Spleen (tissue), 7 donors: ENCODE data around the gene CHRNA3.

Experiments used
- POLR2A ChIP-seq, 3 donors: fragments of 450-650 bp; IDR thresholded peaks; one replicate each; pipeline ENCODE4 v1.5.1; 2017; ENCODE audit warnings: antibody characterized with exemption in 3 of 3, mild to moderate bottlenecking in 1 of 3
- POLR2AphosphoS5 ChIP-seq, 3 donors: sonication (generic); formaldehyde crosslinking; IDR thresholded peaks; one replicate each; pipeline ENCODE4 v1.5.1; 2017; ENCODE audit warnings: antibody characterized with exemption in 3 of 3
- TF ChIP-seq, protein P1 (sequence below), 11 experiments: fragments of 200-600 bp in 7 of 11; fragments of 450-650 bp in 4 of 11; sonication (generic) in 4 of 11; IDR thresholded peaks in 8 of 11; conservative IDR thresholded peaks in 3 of 11; 1 replicate in 7 of 11; 2 replicates in 4 of 11; pipeline versions ENCODE4 v1.4.0 to v1.8.0; 2016 to 2021; ENCODE audit warnings: antibody characterized with exemption in 11 of 11, inconsistent platforms in 4 of 11, mild to moderate bottlenecking in 1 of 11
- donor health status: DM: no; HTN: no; CAD: no; lungs with moderate emphysema.
- donor health status: DM: no; HTN: no; CAD: no.
- donor health status: DM: no; HTN: no; CAD: no.

DNA sequence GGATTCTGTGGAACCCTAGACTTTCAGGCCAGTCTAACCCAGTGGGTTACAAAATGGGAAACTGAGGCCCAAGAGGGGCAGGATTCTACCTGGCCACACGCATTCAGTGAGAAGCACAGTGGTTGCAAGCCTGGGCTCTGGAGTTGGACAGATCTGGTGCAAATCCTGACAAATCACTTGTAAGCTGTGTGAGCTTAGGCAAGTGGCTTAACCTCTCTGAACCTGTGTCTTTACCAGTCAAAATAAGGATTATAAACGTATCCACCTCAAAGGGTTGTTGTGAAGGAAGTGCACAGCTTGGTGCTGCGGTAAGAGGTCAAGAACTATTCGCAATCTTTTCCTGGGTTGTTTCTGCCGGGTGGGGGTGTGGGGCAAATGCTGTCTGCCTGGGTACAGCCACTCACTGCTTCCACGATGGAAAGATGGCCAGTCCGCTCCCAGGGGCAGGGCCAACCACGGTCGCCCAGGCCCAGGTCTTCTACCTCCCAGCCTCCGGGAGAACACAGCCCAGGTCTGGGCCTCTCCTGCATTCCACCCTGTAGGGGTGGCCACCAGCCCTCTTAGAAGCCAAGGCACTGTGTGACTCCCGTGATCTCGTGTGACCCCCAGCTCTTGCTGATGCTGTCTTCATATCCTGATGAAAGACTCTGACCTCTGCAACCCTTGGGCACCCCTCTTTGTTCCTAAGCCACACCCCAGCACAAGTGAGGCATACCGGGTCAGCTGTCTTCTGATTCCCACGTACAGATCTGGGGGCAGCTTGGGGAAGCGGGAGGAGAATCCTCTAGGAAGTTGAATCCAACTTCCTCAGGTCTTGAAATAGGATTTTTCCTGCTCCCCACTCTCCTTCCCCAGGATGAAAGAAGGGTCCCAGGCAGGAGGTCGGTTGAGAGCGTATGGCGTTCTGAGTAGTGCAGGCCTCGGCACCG lies 1.5 kb downstream of the CHRNA3 start:
- TF ChIP-seq, protein P1, sequence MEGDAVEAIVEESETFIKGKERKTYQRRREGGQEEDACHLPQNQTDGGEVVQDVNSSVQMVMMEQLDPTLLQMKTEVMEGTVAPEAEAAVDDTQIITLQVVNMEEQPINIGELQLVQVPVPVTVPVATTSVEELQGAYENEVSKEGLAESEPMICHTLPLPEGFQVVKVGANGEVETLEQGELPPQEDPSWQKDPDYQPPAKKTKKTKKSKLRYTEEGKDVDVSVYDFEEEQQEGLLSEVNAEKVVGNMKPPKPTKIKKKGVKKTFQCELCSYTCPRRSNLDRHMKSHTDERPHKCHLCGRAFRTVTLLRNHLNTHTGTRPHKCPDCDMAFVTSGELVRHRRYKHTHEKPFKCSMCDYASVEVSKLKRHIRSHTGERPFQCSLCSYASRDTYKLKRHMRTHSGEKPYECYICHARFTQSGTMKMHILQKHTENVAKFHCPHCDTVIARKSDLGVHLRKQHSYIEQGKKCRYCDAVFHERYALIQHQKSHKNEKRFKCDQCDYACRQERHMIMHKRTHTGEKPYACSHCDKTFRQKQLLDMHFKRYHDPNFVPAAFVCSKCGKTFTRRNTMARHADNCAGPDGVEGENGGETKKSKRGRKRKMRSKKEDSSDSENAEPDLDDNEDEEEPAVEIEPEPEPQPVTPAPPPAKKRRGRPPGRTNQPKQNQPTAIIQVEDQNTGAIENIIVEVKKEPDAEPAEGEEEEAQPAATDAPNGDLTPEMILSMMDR (IDR thresholded peaks at IDR 0.05 in 8 of 11, conservative IDR thresholded peaks at IDR 0.05 in 3 of 11), result no peak
- TF ChIP-seq POLR2A (IDR thresholded peaks at IDR 0.05) (no peak), POLR2AphosphoS5 (IDR thresholded peaks at IDR 0.05) (no peak)
